NT2/D1 (cell line): ENCODE results near the gene CILP2.

Experiments used
- SUZ12 ChIP-seq: IDR thresholded peaks from 2 replicates; pipeline ENCODE4 v1.6.1; 2011; ENCODE audit not compliant: insufficient read length, insufficient read depth; ENCODE audit errors: extremely low read depth
- ZNF274 ChIP-seq: IDR thresholded peaks from 2 replicates; pipeline ENCODE4 v1.6.1; 2011; ENCODE audit warnings: mild to moderate bottlenecking, low read depth, low read length

DNA sequence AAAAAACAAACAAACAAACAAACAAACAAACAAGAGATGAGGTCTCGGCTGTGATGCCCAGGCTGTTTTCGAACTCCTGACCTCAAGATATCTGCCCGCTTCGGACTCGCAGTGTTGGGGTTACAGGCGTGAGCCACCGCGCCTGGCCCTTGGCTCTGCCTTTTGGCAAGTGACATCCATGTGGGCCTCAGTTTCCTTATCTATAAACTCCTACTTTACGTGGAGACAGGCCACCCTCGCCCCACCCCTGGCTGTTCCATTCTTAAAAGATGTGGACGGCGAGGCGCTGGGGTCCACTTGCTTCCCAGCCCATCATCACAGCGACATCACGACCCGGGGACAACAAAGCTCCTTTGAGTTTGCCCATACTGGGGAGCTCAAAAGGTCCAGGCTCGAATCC, 24.4 kb upstream of the CILP2 start:
- no peak for TF ChIP-seq SUZ12
- no peak for TF ChIP-seq ZNF274
